Hepatic stellate cell (primary cell): ENCODE data around the gene SPTBN1.
A peak's percentile ranks its signal among the peaks of the same experiment; 100 is the strongest.

ENCODE experiments used
- DNase-seq: peaks from one replicate; pipeline ENCODE4 v3.0.0; 2011; ENCODE audit warnings: low spot score

The SPTBN1 gene

GRCh38 chr2:54632733-54633692 is 176.9 kb downstream of the SPTBN1 start:
- peak; percentile 38 for DNase-seq

GRCh38 chr2:54634021-54634420 is 177.9 kb downstream of the SPTBN1 start:
- no peak for DNase-seq

- peak; percentile 66 for DNase-seq
Observed at GRCh38 chr2:54634564-54635511, 178.7 kb downstream of the SPTBN1 start.

- DNase-seq, result peak; percentile 54
Observed at GRCh38 chr2:54635554-54636152, 179.5 kb downstream of the SPTBN1 start.

- no peak for DNase-seq
Observed at GRCh38 chr2:54636415-54637139, 180.4 kb downstream of the SPTBN1 start.

- no peak for DNase-seq
Observed at GRCh38 chr2:54638103-54638502, 182.0 kb downstream of the SPTBN1 start.

GRCh38 chr2:54638774-54639187 is 182.7 kb downstream of the SPTBN1 start:
- peak; percentile 29 for DNase-seq

- DNase-seq, result no peak
Observed at GRCh38 chr2:54639609-54640008, 183.5 kb downstream of the SPTBN1 start.

GRCh38 chr2:54640834-54641540 is 184.9 kb downstream of the SPTBN1 start:
- no peak for DNase-seq

- DNase-seq, result no peak
Observed at GRCh38 chr2:54641988-54642387, 185.9 kb downstream of the SPTBN1 start.

- no peak for DNase-seq
Observed at GRCh38 chr2:54642677-54643430, 186.7 kb downstream of the SPTBN1 start.

- no peak for DNase-seq
Observed at GRCh38 chr2:54644236-54644635, 188.1 kb downstream of the SPTBN1 start.

- DNase-seq, result no peak
Observed at GRCh38 chr2:54646170-54646927, 190.2 kb downstream of the SPTBN1 start.

- DNase-seq, result no peak
Observed at GRCh38 chr2:54648256-54648655, 192.1 kb downstream of the SPTBN1 start.

- DNase-seq, result no peak
Observed at GRCh38 chr2:54649191-54649590, 193.1 kb downstream of the SPTBN1 start.

GRCh38 chr2:54649633-54650032 is 193.5 kb downstream of the SPTBN1 start:
- no peak for DNase-seq

GRCh38 chr2:54650612-54651011 is 194.5 kb downstream of the SPTBN1 start:
- no peak for DNase-seq

- DNase-seq, result no peak
Observed at GRCh38 chr2:54651291-54651690, 195.2 kb downstream of the SPTBN1 start.

GRCh38 chr2:54652540-54652939 is 196.4 kb downstream of the SPTBN1 start:
- no peak for DNase-seq
